ENCODE data around the gene SMURF1.
A peak's percentile ranks its signal among the peaks of the same experiment; 100 is the strongest.
"Not testable (repeated sequence)": the region's sequence is repeated elsewhere in the genome, so short reads cannot be mapped to it uniquely, and the experiment has no call there.

The SMURF1 gene

DNA sequence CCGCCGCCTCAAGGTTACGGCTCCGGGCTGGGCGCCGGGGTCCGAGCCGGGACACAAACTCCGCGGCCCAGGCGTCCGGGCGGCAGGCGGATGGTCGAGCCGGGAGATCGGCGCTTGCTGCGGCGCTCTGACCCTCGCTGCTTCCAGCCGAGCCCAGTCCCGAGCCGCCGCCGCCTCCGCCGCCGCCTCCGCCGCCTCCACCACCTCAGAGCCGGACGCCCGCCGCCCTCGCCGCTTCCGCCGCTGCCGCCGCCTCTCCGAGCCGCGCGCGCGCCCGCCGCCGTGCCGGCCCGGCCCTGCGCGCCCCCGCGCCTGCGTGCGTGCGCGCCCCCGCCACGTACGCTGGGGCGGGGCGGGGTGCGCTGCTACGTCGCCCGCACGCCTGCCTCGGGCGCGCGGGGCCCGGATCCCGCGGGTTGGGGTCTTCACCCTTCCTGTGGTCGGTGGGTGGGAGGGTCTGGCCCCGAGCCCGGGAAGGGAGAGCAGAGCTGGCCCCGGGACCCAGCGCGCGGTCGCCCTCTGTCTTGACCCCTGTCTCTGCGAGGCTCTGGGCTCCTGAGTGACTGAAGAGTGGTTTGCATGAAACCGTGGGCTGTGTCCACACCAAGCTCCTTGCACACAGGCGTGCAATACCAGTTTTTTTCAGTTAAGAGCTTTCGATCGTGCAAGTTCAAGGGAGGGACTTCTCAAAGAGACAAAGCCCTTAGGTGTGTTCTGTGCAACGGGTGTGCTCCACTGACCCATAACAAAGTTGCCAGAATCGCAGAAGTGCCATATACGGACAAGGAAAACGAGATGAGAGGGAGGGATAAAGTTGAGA is at the start of gene SMURF1:
TSS of gene SMURF1 (minus strand) at position 256 of the 820 bp plus-strand sequence. CDS start 328 bp downstream, outside the sequence.
- DNase-seq, result peak; percentile 73 to 79

DNA sequence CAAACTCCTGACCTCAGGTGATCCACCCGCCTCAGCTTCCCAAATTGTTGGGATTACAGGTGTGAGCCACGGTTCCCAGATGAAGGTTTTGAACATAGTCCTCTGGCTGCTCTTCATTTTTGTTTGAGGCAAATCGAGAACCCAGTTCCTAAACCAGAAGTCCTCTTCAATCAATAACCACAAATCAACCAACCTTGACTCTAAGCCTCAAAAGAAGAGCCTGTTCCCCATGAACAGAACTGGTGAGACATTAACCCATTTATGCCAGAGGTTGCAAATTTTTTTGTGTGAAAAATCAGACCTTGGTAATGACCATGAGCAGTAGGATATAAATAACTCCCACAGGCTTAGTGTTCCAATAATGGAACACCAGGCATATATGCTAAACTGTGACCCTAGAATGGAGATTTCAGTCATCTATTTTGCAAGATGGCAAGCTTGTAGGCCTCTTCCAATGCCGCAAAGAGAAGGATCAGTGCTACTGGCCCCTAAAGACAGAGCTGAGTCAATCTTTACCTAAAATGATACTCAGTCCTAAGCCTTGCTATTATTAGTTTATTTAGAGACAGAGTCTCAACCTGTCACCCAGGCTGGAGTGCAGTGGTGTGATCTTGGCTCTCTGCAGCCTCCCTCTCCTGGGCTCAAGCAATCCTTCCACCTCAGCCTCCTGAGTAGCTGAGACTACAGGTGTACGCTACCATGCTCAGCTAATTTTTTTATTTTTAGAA is 48.1 kb upstream of the SMURF1 start:
- ATAC-seq, result no peak
- Mint-ChIP-seq H3K4me3 (no peak overlapping the region), H3K27me3 (no peaks in the 10 kb centered on the region), H3K27ac (no peak overlapping the region), H3K9me3 (peaks cover 0 to under 1% of the 10 kb centered on the region in 2 donors), H3K4me1 (no peaks in the 10 kb centered on the region)
- DNase-seq, result no peak

More for the DNA sequence above, at the start of gene SMURF1:
- peaks cover 50% of the 10 kb centered on the region for H3K4me1 Mint-ChIP-seq
- no peaks in the 10 kb centered on the region for H3K9me3 Mint-ChIP-seq
- peak within 1 kb of the TSS; percentile 92 for H3K27ac Mint-ChIP-seq
- H3K27me3 Mint-ChIP-seq, result no peaks in the 10 kb centered on the region
- ATAC-seq, result peak; percentile 80
- peak within 1 kb of the TSS; percentile 90 to 97 for H3K4me3 Mint-ChIP-seq

DNA sequence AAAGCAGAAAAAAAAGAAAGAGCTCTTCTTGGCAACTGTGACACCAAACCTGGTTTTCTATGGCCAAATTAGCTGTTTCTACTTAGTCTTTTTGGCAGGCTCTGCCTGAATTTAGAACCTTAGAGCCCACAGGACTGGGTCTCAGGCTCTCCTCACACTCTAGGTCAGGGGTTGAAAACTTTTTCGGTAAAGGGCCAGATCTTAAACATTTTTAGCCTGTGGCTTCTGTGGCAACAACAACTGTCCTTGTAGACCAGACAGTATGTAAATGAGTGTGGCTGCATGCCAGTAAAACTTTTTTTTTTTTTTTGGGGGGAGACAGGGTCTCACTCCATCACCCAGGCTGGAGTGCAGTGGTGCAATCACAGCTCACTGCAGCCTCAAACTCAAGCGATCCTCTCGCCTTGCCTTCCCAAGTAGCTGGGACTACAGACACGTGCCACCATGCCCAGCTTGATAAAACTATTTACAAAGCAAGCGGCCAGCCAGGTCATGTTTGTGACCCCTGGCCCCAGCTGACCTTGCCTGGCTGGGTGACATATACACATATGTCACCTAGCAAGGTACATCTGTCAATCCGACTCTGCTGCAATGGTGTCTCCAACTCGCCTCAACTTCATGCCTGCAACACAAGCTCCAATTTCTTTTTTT is 46.6 kb upstream of the SMURF1 start:
- H3K4me1 Mint-ChIP-seq, result no peaks in the 10 kb centered on the region
- H3K27ac Mint-ChIP-seq, result no peak overlapping the region
- ATAC-seq (no peak), DNase-seq (no peak)
- no peaks in the 10 kb centered on the region for H3K9me3 Mint-ChIP-seq
- H3K4me3 Mint-ChIP-seq, result no peak overlapping the region
- no peaks in the 10 kb centered on the region for H3K27me3 Mint-ChIP-seq

DNA sequence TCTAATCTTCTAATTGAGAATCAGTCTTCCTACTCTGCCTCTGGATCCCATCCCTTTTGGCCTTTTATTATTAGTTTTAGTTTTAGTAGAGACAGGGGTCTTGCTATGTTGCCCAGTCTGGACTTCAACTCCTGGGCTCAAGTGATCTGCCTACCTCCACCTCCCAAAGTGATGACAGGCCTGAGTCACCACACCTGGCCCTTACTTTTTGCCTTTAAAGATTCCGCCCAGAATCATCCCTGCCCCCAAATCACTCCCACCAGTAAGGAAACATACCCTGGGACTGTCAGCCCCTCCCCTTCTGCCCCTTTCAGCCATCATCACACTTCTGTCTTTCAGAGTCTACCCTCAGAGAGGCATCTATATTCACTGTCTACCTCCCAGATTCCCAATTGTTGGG is 45.3 kb upstream of the SMURF1 start:
- ATAC-seq (no peak), DNase-seq (no peak)
- no peaks in the 10 kb centered on the region for H3K4me1 Mint-ChIP-seq
- no peak overlapping the region for H3K4me3 Mint-ChIP-seq
- H3K9me3 Mint-ChIP-seq, result no peaks in the 10 kb centered on the region
- H3K27me3 Mint-ChIP-seq, result no peaks in the 10 kb centered on the region
- no peak overlapping the region for H3K27ac Mint-ChIP-seq

DNA sequence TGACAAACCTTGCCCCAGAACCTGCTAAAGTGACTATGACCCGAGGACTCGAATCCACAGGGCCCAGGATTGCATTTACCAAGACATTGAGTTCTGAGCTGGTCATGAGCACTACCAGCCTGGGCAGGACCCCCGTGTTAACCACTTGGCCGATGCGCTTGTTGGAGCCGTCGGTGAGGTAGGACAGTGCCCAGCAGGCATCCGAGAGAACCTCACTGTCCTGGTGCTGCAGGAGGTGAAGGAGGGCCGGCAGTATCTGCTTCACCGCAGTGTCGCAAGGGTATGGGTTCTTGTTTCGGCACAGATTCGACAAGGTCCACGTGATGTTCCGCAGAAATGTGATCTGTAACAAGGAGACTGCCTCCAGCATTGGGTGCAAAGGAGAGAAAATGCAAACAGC is 44.3 kb upstream of the SMURF1 start:
- Mint-ChIP-seq H3K27ac (no peak overlapping the region), H3K4me3 (no peak overlapping the region), H3K9me3 (no peaks in the 10 kb centered on the region), H3K4me1 (no peaks in the 10 kb centered on the region), H3K27me3 (no peaks in the 10 kb centered on the region)
- ATAC-seq (no peak), DNase-seq (no peak)

DNA sequence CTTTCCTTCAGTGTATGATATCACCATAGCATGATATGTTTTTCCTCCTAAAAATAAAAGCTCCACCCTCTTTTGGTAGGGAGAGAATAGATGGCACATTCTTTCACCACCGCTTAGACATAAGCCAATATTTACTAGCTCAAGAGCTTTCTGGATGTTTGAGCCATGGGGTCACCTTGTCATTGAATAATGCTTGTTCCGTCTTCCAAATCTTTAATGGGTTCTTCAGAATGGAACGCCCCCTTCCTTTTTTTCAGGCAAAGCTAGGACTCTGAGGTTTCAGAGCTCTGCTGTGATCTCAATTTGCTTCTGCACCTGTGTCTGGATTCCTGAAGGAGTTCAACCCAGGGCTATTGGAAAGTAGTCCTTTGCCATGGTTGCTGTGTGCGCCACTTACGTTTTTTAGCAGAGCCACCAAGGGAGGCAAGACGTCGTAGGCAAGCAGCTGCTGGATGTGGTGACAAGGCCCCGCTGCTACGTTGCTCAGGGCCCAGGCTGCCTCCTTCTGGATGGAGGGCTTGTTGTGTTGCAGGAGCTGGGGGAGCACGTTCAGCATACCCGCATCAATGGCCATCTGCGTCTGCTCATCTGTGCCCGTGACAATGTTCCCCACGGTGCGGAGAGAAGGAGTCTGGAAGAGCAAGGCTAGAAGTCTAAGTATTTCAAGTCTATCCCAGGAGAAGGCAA is 40.8 kb upstream of the SMURF1 start:
- Mint-ChIP-seq H3K9me3 (no peaks in the 10 kb centered on the region), H3K4me1 (no peaks in the 10 kb centered on the region), H3K27me3 (no peaks in the 10 kb centered on the region), H3K27ac (no peak overlapping the region), H3K4me3 (no peak overlapping the region)
- ATAC-seq, result no peak
- no peak for DNase-seq

DNA sequence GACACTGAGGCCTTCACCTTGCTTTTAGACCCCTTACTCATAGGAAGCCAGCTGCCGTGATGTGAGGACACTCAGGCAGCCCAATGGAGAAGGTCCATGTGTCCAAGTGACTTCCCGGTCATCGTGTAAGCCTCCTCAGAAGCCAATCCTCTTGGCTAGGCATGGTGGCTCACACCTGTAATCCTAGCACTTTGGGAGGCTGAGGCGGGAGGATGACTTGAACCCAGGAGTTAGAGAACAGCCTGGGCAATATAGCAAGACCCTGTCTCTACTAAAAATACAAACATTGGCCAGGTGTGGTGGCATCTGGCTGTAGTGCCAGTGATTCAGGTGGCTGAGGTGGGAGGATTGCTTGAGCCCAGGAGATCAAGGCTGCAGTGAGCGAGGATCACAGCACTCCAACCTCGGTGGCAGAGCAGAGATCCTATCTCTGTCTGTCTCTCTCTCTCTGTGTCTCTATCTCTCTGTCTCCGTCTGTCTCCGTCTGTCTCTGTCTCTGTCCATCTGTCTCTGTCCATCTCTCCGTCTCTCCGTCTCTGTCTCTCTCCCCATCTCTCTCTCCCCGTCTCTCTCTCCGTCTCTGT is 36.3 kb upstream of the SMURF1 start:
- H3K27ac Mint-ChIP-seq, result peak overlapping the region in 1 of 2 donors; percentile 55
- H3K27me3 Mint-ChIP-seq, result no peaks in the 10 kb centered on the region
- H3K9me3 Mint-ChIP-seq, result no peaks in the 10 kb centered on the region
- no peaks in the 10 kb centered on the region for H3K4me1 Mint-ChIP-seq
- H3K4me3 Mint-ChIP-seq, result no peak overlapping the region
- no peak for DNase-seq
- no peak for ATAC-seq

DNA sequence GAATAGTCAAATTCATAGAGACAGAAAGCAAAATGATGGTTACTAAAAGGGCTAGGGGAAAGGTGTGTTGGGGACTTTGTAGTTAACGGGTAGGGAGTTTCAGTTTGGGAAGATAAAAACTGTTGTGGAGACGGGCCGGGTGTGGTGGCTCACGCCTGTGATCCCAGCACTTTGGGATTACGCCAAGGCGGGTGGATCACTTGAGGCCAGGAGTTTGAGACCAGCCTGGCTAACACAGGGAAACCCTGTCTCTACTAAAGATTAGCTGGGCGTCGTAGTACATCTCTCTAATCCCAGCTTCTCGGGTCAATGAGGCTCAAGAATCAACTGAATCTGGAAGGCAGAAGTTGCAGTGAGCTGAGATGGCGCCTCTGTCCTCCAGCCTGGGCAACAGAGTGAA is 33.3 kb upstream of the SMURF1 start:
- Mint-ChIP-seq H3K27me3 (no peaks in the 10 kb centered on the region), H3K4me1 (no peaks in the 10 kb centered on the region)
- ATAC-seq, result no peak

DNA sequence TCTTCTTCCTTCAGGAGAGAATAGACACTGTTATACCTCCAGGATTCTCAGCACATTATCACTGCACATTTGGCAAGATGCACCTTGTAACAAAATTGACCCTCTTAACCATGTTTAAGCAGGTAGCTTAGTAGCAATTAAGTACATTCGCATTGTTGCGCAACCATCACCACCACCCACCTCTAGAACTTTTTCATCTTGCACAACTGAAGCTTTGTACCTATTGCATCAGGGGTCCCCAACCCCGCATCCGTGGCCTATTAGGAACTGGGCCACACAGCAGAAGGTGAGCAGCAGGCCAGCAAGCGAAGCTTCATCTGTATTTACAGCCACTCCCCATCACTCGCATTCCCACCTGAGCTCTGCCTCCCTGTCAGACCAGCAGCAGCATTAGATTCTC is 29.9 kb upstream of the SMURF1 start:
- Mint-ChIP-seq H3K27ac (peak overlapping the region in 1 of 2 donors; percentile 55), H3K4me3 (no peak overlapping the region), H3K4me1 (no peaks in the 10 kb centered on the region), H3K9me3 (no peaks in the 10 kb centered on the region), H3K27me3 (no peaks in the 10 kb centered on the region)
- DNase-seq, result no peak
- ATAC-seq, result no peak

More for the DNA sequence above, 33.3 kb upstream of the SMURF1 start:
- Mint-ChIP-seq H3K4me3 (no peak overlapping the region), H3K27ac (no peak overlapping the region), H3K9me3 (no peaks in the 10 kb centered on the region)
- no peak for DNase-seq

DNA sequence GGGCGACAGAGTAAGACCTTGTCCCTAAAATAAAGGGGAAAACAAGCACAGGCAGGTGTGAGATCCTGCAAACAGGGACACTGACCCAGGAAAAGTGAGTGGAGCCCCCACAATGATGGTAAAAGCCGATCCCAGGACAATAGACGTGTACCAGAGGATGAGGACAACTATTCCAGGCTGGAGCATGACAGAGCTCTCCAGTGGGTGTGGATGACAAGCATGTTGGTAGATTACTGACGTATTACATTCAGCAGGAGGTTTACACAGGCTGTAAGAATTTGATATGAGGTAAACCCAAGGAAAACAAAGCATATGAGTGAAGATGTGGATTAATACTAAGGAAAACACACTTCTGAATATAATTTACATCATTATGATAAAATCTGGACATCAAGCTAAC is 27.8 kb upstream of the SMURF1 start:
- DNase-seq (no peak), ATAC-seq (no peak)
- H3K9me3 Mint-ChIP-seq, result no peaks in the 10 kb centered on the region
- no peak overlapping the region for H3K27ac Mint-ChIP-seq
- no peak overlapping the region for H3K4me3 Mint-ChIP-seq
- peaks cover 6% of the 10 kb centered on the region for H3K27me3 Mint-ChIP-seq
- H3K4me1 Mint-ChIP-seq, result no peaks in the 10 kb centered on the region

DNA sequence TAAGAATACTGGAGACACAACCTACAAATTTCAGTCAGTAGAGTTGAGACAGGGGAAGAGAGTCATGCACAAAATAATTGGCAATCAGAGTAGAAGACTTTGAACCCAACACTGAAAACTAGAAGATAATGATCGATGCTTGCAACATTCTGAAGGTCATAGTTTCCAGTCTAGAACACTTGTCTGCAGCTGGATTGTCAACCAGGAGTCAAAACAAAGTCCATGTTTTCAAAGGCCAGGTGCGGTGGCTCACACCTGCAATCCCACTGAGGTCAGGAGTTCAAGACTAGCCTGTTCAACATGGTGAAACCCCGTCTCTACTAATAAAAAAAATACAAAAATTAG is 26.8 kb upstream of the SMURF1 start:
- Mint-ChIP-seq H3K4me1 (no peaks in the 10 kb centered on the region), H3K9me3 (no peaks in the 10 kb centered on the region), H3K4me3 (no peak overlapping the region), H3K27ac (no peak overlapping the region), H3K27me3 (peaks cover 7% of the 10 kb centered on the region)
- ATAC-seq (no peak), DNase-seq (no peak)

DNA sequence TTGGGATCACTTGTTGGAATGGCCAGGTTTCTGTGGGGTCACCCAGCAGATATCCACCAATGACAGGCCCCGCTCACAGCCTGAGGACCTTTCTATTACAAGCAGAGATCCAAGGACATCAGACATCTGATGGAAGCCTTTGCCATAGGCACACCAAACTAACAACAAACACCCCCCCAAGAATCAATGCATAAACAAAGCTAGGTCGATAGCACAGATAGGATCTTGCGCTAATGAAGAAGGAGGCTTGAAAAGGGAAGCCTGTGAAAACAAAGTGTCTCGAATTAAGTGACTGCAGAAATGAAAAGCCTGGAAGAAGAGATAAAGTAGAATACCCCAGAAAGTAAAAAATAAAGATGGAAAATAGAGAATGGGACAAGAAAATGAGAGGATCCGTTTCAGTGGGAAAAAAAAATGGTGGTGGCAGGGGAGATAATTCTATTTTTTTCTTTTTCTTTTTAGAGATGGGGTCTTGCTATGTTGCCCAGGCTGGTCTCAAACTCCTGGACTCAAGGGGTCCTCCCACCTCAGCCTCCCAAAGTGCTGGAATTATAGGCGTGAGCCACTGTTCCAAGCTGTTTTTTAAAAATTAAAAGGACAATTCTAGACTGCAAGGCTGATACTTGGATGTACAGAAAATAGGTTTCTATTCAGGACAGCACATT is 26.3 kb upstream of the SMURF1 start:
- H3K9me3 Mint-ChIP-seq, result no peaks in the 10 kb centered on the region
- DNase-seq, result no peak
- no peaks in the 10 kb centered on the region for H3K4me1 Mint-ChIP-seq

DNA sequence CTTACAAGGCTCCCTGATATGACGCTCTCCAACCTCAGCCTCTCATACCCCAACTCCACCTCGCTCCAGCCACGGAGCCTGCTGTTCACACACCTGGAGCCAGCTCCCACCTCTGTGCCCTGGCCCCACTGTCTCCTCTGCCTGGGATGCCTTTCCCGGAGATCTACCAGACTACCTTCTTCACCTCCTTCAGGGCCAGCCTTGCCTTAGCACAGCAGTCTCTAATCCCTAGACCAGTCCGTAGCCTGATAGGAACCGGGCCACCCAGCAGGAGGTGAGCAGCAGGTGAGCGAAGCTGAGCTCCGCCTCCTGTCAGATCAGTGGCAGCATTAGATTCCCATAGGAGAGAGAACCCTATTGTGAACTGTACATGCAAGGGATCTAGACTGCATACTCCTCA is 23.2 kb upstream of the SMURF1 start:
- DNase-seq, result no peak
- Mint-ChIP-seq H3K27ac (no peak overlapping the region), H3K4me1 (peaks cover 5% of the 10 kb centered on the region), H3K27me3 (peaks cover 7% of the 10 kb centered on the region), H3K9me3 (no peaks in the 10 kb centered on the region), H3K4me3 (no peak overlapping the region)
- ATAC-seq, result no peak

More for the DNA sequence above, 26.3 kb upstream of the SMURF1 start:
- Mint-ChIP-seq H3K27ac (no peak overlapping the region), H3K4me3 (no peak overlapping the region), H3K27me3 (peaks cover 7% of the 10 kb centered on the region)
- no peak for ATAC-seq

DNA sequence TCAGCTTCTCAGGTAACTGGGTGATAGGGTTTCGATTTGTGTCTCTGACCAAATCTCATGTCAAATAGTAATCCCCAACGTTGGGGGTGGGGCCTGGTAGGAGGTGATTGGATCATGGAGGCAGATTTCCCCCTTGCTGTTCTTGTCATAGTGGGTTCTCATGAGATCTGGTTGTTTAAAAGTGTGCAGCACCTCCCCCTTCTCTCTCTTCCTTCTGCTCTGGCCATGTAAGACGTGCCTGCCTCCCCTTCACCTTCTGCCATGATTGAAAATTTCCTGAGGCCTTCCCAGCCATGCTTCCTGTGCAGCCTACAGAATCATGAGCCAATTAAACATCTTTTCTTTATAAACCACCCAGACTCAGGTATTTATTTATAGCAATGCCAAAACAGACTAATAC is 21.9 kb upstream of the SMURF1 start:
- ATAC-seq, result no peak
- Mint-ChIP-seq H3K9me3 (no peaks in the 10 kb centered on the region), H3K27me3 (peaks cover 15% of the 10 kb centered on the region), H3K4me3 (no peak overlapping the region), H3K4me1 (peaks cover 5% of the 10 kb centered on the region), H3K27ac (no peak overlapping the region)
- DNase-seq, result no peak

DNA sequence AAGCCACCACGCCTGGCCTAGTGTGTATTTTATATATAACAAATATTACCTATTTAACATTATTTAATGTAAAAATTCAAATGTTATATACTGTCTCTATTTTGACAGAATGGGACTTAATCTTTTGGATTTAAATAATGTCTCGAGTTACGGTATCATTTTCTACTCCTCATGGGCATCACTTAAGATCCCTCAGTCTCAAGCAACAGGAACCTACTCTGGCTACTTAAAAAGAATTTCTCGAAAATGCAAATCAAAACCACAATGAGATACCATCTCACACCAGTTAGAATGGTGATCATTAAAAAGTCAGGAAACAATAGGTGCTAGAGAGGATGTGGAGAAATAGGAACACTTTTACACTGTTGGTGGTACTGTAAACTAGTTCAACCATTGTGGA is 19.8 kb upstream of the SMURF1 start:
- H3K4me3 Mint-ChIP-seq, H3K27ac Mint-ChIP-seq, DNase-seq, H3K9me3 Mint-ChIP-seq, H3K4me1 Mint-ChIP-seq, ATAC-seq: not testable (repeated sequence)
- H3K27me3 Mint-ChIP-seq, result peaks cover 15% of the 10 kb centered on the region

Measured in stimulated activated naive CD8-positive, alpha-beta T cell treated with anti-CD3 and anti-CD28 coated beads, Interleukin-15, amount 100 ng/mL, for 72 hours (primary cell).